Mesenchymal stem cell (in vitro differentiated cells and primary cell): Measurements from ENCODE around the gene PKIG.

Experiments used
- DNase-seq: peaks from one replicate; pipeline ENCODE4 v3.0.0-alpha.2; 2013
- H2AFZ ChIP-seq: one replicate; pipeline ENCODE4 v1.6.1; 2013; ENCODE audit warnings: low read depth, mild to moderate bottlenecking, control low read depth, inconsistent platforms, low read length, moderate library complexity
- H2AK5ac ChIP-seq: 2 replicates; pipeline ENCODE4 v1.6.1; 2013; ENCODE audit warnings: low read length, moderate library complexity, mild to moderate bottlenecking, inconsistent platforms; ENCODE audit not compliant: severe bottlenecking
- H2BK120ac ChIP-seq: one replicate; pipeline ENCODE4 v1.6.1; 2013; ENCODE audit warnings: low read depth, mild to moderate bottlenecking, inconsistent platforms, low read length, moderate library complexity
- H2BK12ac ChIP-seq, 2 experiments: one replicate each; pipeline ENCODE4 v1.6.1; 2013; ENCODE audit warnings: inconsistent platforms in 2 of 2, low read length in 2 of 2, mild to moderate bottlenecking in 2 of 2, moderate library complexity in 2 of 2, control low read depth in 1 of 2
- H2BK15ac ChIP-seq: one replicate; pipeline ENCODE4 v1.6.1; 2013; ENCODE audit warnings: mild to moderate bottlenecking, low read depth, inconsistent platforms; ENCODE audit not compliant: poor library complexity, severe bottlenecking
- H2BK5ac ChIP-seq: 2 replicates; pipeline ENCODE4 v1.6.1; 2013; ENCODE audit warnings: low read depth, mild to moderate bottlenecking, low read length, control low read depth, inconsistent platforms; ENCODE audit not compliant: poor library complexity, severe bottlenecking
- H3K14ac ChIP-seq, 2 experiments: one replicate each; pipeline ENCODE4 v1.6.1; 2013; ENCODE audit warnings: inconsistent platforms in 2 of 2, low read length in 2 of 2, control low read depth in 1 of 2, mild to moderate bottlenecking in 1 of 2, moderate library complexity in 1 of 2
- H3K18ac ChIP-seq, 2 experiments: one replicate each; pipeline ENCODE4 v1.6.1; 2013; ENCODE audit warnings: inconsistent platforms in 2 of 2, low read length in 2 of 2, control low read depth in 1 of 2, low read depth in 1 of 2, mild to moderate bottlenecking in 1 of 2
- H3K23ac ChIP-seq, 2 experiments: one replicate each; pipeline ENCODE4 v1.6.1; 2013; ENCODE audit warnings: inconsistent platforms in 2 of 2, low read length in 2 of 2, mild to moderate bottlenecking in 2 of 2, moderate library complexity in 2 of 2, control low read depth in 1 of 2
- H3K27ac ChIP-seq: 2 replicates; pipeline ENCODE4 v1.5.1; 2013; ENCODE audit warnings: mild to moderate bottlenecking, moderate library complexity, low read length, control low read depth, inconsistent platforms; ENCODE audit not compliant: poor library complexity, severe bottlenecking
- H3K27me3 ChIP-seq, 2 experiments: 2 replicates each; pipeline versions ENCODE4 v1.6.1 to v1.7.0; 2013; ENCODE audit warnings: low read length in 2 of 2, mild to moderate bottlenecking in 2 of 2, moderate library complexity in 2 of 2, control low read depth in 1 of 2, inconsistent platforms in 1 of 2; ENCODE audit not compliant: control insufficient read depth in 1 of 2, insufficient read depth in 1 of 2
- H3K36me3 ChIP-seq, 2 experiments: 2 replicates each; pipeline versions ENCODE4 v1.6.1 to v1.7.0; 2013; ENCODE audit warnings: low read length in 2 of 2, control low read depth in 1 of 2, inconsistent platforms in 1 of 2, low read depth in 1 of 2, mild to moderate bottlenecking in 1 of 2; ENCODE audit not compliant: insufficient read depth in 2 of 2, control insufficient read depth in 1 of 2
- H3K4ac ChIP-seq, 2 experiments: one replicate each; pipeline ENCODE4 v1.6.1; 2013; ENCODE audit warnings: inconsistent platforms in 2 of 2, low read length in 2 of 2, mild to moderate bottlenecking in 2 of 2, moderate library complexity in 2 of 2, control low read depth in 1 of 2, low read depth in 1 of 2
- H3K4me1 ChIP-seq: 2 replicates; pipeline ENCODE4 v1.6.1; 2013; ENCODE audit warnings: low read depth, low read length, control low read depth; ENCODE audit not compliant: control insufficient read depth, insufficient read depth
- H3K4me2 ChIP-seq: 2 replicates; pipeline ENCODE4 v1.6.1; 2013; ENCODE audit warnings: low read length, mild to moderate bottlenecking, inconsistent platforms; ENCODE audit not compliant: poor library complexity, severe bottlenecking
- H3K4me3 ChIP-seq, 2 experiments: 2 replicates each; pipeline versions ENCODE4 v1.5.1 to v1.7.0; 2013; ENCODE audit warnings: low read length in 2 of 2, mild to moderate bottlenecking in 2 of 2, control low read depth in 1 of 2, low read depth in 1 of 2; ENCODE audit not compliant: insufficient read depth in 1 of 2
- H3K79me1 ChIP-seq: replicated peaks from 2 replicates; pipeline ENCODE4 v1.6.1; 2013; ENCODE audit warnings: mild to moderate bottlenecking, control low read depth, low read length, inconsistent platforms; ENCODE audit not compliant: poor library complexity, severe bottlenecking
- H3K9ac ChIP-seq: 2 replicates; pipeline ENCODE4 v1.7.0; 2013; ENCODE audit warnings: mild to moderate bottlenecking, low read length, moderate library complexity
- H3K9me3 ChIP-seq: 2 replicates; pipeline ENCODE4 v1.7.0; 2013; ENCODE audit warnings: mild to moderate bottlenecking, low read length; ENCODE audit not compliant: control insufficient read depth
- H4K8ac ChIP-seq: one replicate; pipeline ENCODE4 v1.6.1; 2013; ENCODE audit warnings: inconsistent platforms, mild to moderate bottlenecking, low read length, moderate library complexity
- H4K91ac ChIP-seq: one replicate; pipeline ENCODE4 v1.6.1; 2013; ENCODE audit warnings: mild to moderate bottlenecking, low read length, inconsistent platforms
- WGBS: methylation state at CpG from one replicate; pipeline ENCODE4 v1.1.7; 2013; ENCODE audit warnings: mixed read lengths; 5-methylcytosine and 5-hydroxymethylcytosine counted together

PKIG gene

GRCh38 chr20:44552050-44552449 lies 30.3 kb upstream of the PKIG start:
- H3K27ac ChIP-seq: no peak overlapping the region
- no peak overlapping the region for H3K4ac ChIP-seq
- H3K4me2 ChIP-seq: no peak overlapping the region
- no peak overlapping the region for H4K8ac ChIP-seq
- H3K79me1 ChIP-seq: peaks cover 21% of the 10 kb centered on the region
- H3K9me3 ChIP-seq: no peaks in the 10 kb centered on the region
- H3K18ac ChIP-seq: peak overlapping the region in 1 of 2 experiments; percentile 46
- H2AFZ ChIP-seq: no peak overlapping the region
- DNase-seq: no peak
- H3K9ac ChIP-seq: peak overlapping the region; percentile 69
- no peak overlapping the region for H3K23ac ChIP-seq
- no peaks in the 10 kb centered on the region for H3K27me3 ChIP-seq
- no peak overlapping the region for H2BK120ac ChIP-seq
- no peak overlapping the region for H4K91ac ChIP-seq
- H2AK5ac ChIP-seq: no peak overlapping the region
- H3K36me3 ChIP-seq: no peaks in the 10 kb centered on the region
- H3K4me3 ChIP-seq: no peak overlapping the region
- no peak overlapping the region for H2BK5ac ChIP-seq
- H3K4me1 ChIP-seq: peaks cover 3% of the 10 kb centered on the region
- H3K14ac ChIP-seq: no peak overlapping the region
- H2BK15ac ChIP-seq: no peak overlapping the region
- 20% methylated on average over 3 of the region's 4 CpGs for WGBS
- peak overlapping the region in 1 of 2 experiments; percentile 21 for H2BK12ac ChIP-seq

DNA sequence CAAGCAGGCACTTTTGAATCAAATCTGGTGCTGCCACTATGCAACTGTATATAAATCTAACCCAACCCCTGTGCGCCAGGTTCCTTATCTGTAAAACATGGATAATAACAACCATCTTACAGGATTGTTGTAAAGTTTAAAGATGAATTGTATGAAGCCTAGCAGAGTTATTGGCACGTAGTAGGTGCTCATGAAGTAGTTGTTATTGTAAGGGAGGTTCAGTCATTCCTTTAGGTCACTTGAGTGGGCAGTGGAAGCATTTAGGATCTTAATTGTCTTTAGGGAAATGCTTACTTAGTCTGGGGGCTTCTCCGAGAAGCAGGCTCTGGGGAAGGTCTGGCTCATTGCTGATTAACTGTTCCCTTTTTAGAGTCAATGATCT lies 29.8 kb upstream of the PKIG start:
- Histone ChIP-seq H3K4me2 (peak overlapping the region; percentile 31), H3K18ac (no peak overlapping the region), H3K36me3 (no peaks in the 10 kb centered on the region), H2AFZ (no peak overlapping the region), H2BK120ac (no peak overlapping the region), H3K14ac (no peak overlapping the region), H2BK15ac (no peak overlapping the region), H3K4me3 (no peak overlapping the region), H3K4ac (no peak overlapping the region), H3K9me3 (no peaks in the 10 kb centered on the region), H3K9ac (peak overlapping the region; percentile 69), H4K91ac (no peak overlapping the region), H2BK5ac (no peak overlapping the region), H3K23ac (no peak overlapping the region), H3K4me1 (peaks cover 3% of the 10 kb centered on the region), H2BK12ac (no peak overlapping the region), H2AK5ac (no peak overlapping the region), H4K8ac (no peak overlapping the region), H3K27me3 (no peaks in the 10 kb centered on the region), H3K27ac (peak overlapping the region; percentile 38), H3K79me1 (peaks cover 17% of the 10 kb centered on the region)
- WGBS: 40% methylated on average over 3 of the region's 3 CpGs
- no peak for DNase-seq

GRCh38 chr20:44552950-44553908 lies 29.1 kb upstream of the PKIG start:
- Histone ChIP-seq H3K79me1 (peaks cover 14% of the 10 kb centered on the region), H3K9ac (peak overlapping the region; percentile 69), H4K8ac (no peak overlapping the region), H3K14ac (no peak overlapping the region), H2BK5ac (no peak overlapping the region), H3K9me3 (no peaks in the 10 kb centered on the region), H2AFZ (no peak overlapping the region), H3K18ac (peak overlapping the region in 1 of 2 experiments; percentile 89), H3K4me1 (peaks cover 3% of the 10 kb centered on the region), H3K27me3 (no peaks in the 10 kb centered on the region), H3K4me2 (peak overlapping the region; percentile 31), H4K91ac (no peak overlapping the region), H3K4ac (peak overlapping the region in 1 of 2 experiments; percentile 85), H2BK120ac (no peak overlapping the region), H2AK5ac (peak overlapping the region; percentile 43), H3K23ac (no peak overlapping the region), H2BK15ac (no peak overlapping the region), H3K36me3 (no peaks in the 10 kb centered on the region), H3K27ac (peak overlapping the region; percentile 41), H3K4me3 (no peak overlapping the region), H2BK12ac (peak overlapping the region; percentile 49 to 97)
- 57% methylated on average over 2 of the region's 6 CpGs for WGBS
- DNase-seq: peak; percentile 93

DNA sequence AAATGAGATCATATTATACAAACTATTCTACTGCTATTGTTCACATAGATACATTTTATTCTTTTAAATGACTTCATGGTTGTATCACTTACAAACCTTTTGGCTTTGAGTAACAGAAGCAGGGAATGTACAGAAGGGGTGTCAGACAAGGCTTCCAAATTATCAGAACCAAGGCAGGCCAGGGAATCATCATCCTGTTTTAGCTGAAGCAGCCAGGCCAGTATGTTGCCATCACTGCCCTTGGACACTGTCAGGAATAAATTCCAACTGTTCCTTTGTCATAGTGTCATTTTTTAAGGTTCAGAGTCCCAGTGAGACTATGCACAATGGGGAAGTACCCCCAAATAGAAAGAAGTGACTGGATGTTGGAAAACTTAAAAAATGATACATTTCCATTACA lies 23.1 kb upstream of the PKIG start:
- H3K9ac ChIP-seq: no peak overlapping the region
- H2AK5ac ChIP-seq: no peak overlapping the region
- peaks cover 14% of the 10 kb centered on the region for H3K79me1 ChIP-seq
- no peak overlapping the region for H4K8ac ChIP-seq
- H3K4me3 ChIP-seq: no peak overlapping the region
- no peak for DNase-seq
- no peaks in the 10 kb centered on the region for H3K27me3 ChIP-seq
- no peak overlapping the region for H2BK12ac ChIP-seq
- H3K4ac ChIP-seq: no peak overlapping the region
- H3K4me2 ChIP-seq: no peak overlapping the region
- no peak overlapping the region for H2BK15ac ChIP-seq
- H3K4me1 ChIP-seq: peaks cover 1% of the 10 kb centered on the region
- H3K18ac ChIP-seq: no peak overlapping the region
- no peaks in the 10 kb centered on the region for H3K9me3 ChIP-seq
- no peak overlapping the region for H2AFZ ChIP-seq
- no peak overlapping the region for H2BK5ac ChIP-seq
- H2BK120ac ChIP-seq: no peak overlapping the region
- H3K23ac ChIP-seq: no peak overlapping the region
- no peak overlapping the region for H3K27ac ChIP-seq
- no peak overlapping the region for H4K91ac ChIP-seq
- H3K36me3 ChIP-seq: no peaks in the 10 kb centered on the region
- no peak overlapping the region for H3K14ac ChIP-seq
